SKM-1 (cell line): ENCODE results near the gene CACNA1C.

ENCODE experiments used
- DNase-seq: peaks from one replicate; lab custom pipeline; 2025; ENCODE audit not compliant: unreplicated experiment; lab: John Stamatoyannopoulos, UW

Gene CACNA1C

GRCh38 chr12:2052826-2053678, at the start of gene CACNA1C:
CACNA1C (plus strand) TSS chr12:2052987; CDS start chr12:2053563, 576 bp downstream.
- DNase-seq, result no peak

DNA sequence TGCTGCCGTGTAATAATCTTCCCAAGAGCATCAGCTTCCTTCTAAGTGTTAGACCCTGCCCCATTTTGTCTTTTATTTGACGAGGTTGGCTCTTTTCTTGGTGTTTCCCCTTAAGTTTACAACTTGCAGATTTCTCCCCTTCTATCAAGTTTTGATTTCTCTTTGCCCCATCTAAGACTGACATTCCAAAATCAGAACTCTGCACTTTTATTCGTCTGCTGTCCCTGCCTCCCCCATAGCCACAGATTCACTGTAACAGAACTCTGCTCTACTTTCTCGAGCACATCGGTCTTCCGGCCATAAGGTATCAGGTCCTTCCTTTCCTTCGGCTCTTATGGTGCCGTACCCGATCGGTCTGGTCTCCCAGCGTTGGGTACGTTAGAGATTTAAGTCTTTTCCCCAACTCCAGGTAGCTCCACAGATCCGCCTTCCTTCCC, 49.1 kb upstream of the CACNA1C start:
- no peak for DNase-seq

DNA sequence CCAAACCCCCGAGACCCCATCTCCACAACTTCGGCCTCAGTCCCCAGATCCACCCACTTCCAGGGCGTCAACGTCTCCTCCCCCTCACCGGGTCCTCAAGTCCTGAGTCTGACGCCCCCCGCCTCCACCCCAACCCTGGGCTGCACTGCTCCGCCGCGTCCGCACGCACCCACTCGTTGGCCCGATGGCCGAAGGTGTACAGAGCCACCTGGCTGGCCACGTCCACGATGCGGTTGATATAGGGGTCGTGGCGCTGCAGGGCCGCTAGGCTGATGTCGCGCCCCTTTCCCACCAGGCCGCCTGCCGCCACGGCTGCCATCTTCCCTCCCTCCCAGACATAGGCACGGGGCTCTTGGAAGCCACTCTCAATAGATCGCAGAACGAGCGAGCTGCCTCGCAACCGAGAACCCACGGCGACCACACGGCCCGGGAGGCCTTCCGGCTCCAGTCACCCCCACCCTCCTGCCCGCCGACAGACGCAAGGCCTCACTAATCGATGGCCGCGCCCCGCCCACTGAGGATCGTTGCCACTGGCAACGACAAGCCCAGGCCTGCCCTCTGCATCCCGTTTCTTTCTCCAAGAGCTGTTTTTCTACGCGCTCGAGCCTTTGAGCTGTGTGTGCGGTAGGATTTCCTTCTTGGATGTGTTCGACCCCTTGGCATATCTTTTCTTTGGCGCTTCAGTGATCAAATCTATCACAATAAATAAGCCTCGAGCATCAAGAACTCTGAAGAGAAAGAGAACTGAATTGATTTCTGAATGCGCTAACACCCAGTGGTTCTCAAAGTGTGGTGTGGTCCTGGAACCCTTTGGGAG, 48.5 kb upstream of the CACNA1C start, which contains the start of gene DCP1B:
Gene DCP1B, minus strand, starts transcription at position 345 of the 817 bp plus-strand sequence. Its CDS starts 26 bp downstream, at position 319.
- peak; percentile 38 for DNase-seq

GRCh38 chr12:2008677-2009076, 44.1 kb upstream of the CACNA1C start:
- no peak for DNase-seq

DNA sequence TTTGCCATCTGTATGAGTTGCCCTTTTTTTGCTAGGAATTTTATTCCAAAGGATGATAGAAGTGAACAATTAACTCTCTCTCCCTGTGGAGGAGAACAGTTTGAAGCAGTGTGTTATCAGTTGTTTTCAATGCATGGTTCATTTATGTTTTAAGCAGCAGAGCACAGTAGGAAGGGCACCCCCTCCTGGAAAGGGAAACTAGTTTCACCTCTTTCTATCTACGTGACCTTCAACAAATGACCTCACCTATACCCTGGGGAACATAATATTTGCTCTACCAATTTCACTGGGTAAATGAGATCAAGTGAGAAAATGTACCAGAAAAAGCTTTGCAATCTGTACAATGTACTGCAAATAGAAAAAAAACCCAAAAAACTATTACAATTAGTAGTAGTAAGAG, 43.2 kb upstream of the CACNA1C start:
- DNase-seq, result no peak

DNA sequence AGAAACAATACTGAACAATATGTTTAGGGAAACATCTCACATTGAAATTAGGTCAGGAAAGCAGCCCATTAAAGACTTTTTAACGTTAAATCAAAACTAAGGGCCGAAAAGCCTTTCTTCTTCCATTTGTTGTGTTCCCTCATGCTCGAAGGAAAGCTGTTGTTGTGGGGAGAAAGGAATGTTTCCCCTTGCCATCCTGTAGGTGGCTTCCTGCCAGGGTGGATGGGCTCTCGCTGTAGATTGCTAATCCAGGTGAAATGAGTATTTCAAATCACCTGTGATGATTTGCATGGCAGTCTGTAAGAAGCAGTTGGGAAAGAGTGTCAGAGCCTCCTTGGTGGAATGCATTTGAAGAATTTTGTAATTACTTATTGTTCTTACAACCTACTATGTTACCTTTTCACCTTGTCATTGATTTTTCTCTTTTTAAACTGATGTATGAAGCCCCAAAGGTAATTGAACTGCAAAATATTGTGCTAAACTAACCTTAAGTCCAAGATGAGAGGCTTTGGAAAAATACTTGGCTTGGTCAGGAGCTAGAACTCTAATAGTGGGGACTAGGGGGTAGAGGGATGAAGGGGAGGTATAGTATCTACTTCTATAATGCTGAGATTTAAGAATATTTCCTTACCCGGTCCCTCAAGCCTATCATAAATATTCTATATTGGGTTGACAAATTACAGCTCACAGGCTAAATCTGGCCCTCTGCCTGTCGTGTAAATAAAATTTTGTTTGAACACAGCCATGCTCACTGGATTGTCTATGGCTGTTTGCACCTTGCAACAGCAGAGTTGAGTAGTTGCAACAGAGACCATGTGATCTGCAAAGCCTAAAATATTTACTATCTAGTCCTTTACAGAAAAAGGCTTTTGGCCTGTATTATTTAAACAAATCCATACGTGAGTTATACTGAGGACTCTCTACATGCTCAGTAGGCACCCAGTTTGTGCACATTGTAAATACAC, 40.9 kb upstream of the CACNA1C start:
- DNase-seq, result no peak

- DNase-seq, result no peak
These were observed 39.7 kb upstream of the CACNA1C start for GRCh38 chr12:2013086-2013485.

GRCh38 chr12:2013527-2014223, 39.1 kb upstream of the CACNA1C start:
- no peak for DNase-seq

DNA sequence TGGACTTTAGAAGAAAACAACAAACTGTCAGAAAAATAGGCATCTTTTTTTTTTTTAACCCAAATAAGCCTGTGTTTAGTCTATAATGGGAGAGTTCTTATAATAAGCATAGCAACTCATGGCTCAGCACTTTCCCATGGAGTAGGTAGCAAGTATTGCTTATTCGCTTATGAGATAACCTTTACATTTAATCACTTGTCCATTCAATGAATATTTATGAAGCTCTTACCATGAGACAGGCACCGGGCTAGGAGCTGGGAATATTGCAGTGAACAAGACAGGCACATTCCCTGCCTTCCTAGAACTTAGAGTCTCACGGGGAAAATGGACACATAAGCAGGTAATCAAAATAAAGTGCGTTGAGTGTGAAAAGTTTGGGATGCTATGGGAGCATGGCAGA, 38.6 kb upstream of the CACNA1C start:
- no peak for DNase-seq

DNA sequence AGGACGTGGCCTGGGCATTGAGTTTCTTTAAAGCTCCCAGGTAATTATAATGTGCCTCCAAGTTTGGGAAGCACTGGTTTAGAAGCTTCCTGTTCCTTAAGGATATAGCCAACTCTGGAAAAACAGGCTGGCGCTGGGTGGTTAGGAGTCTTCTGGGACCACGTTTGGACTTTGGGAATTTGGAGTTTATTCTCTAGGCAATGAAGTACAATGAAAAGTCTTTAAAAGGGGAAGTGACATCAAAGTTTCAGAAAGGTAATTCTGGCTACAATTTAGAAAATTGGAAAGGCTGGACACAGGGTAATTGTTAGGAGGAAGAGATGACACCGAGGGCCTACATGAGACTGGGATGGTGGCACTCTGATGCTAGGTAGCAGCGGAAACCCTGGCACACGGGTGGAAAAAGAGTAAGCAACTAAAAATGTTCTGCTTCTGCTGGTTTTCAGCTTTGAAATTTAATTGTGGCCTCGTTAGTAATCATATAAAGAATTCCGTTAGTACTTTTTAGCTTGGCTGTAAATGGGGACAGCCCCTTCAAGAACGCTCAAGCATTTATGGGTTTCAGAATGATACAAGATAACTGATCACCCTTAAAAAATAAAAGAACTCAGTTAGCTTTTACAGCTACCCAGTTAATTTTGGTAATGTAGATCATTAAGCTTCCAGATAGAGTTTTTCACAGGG, 35.8 kb upstream of the CACNA1C start:
- no peak for DNase-seq

DNA sequence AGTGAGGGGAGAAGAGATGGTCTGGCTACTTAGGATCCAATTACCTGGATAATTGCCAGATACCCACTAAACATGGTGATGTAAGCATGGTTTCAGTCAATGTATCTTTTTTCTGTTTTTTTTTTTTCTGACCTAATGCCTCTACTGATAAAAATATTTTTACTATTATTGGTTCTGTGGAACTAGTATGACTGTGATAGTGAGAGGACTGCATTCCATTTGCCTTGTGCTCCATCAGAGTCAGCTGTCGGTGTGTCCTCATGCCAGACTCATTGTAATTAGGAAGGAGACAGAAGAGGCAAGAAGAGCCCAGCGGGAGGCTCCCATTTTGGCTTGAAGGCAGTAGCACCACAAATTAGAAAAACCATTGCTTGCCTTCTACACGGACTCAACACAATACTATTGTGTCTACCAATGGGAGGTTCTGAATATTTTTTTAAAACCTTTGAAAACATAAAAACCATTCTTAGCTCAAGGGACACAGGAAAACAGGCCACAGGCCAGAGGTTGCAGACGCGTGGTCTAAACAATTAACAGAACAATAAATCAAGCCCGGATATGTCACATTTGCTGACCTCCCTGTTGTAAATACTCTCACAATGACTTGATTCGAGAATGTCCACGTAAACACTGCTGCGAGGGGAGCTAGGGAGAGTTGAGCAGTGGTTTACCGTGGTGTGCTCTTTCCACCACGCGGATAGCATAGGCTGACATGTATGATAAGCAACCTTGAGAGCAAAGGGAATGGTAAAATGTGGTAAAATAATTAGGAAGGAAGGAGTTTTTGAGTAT, 35.0 kb upstream of the CACNA1C start:
- no peak for DNase-seq

DNA sequence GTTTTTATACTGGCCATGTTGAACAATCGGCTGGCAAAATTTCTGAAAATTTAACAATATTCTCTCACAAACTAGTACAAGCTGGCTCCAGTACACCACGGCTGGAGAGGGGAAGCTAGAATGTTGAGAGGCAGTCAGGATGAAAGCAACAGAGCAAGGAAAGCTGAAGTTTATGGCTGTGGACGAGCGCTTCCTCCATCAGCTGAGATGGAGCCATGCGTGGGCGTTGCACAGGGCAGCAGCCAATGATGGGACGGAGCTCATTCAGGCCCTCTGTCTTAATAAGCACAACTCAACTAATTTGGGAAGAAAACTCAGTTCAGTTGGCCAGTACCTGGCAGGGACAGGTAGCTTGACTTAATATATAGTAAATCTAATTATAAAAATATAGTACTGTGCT, 34.4 kb upstream of the CACNA1C start:
- no peak for DNase-seq

- DNase-seq, result no peak
These were observed 33.7 kb upstream of the CACNA1C start for GRCh38 chr12:2019126-2019525.

DNA sequence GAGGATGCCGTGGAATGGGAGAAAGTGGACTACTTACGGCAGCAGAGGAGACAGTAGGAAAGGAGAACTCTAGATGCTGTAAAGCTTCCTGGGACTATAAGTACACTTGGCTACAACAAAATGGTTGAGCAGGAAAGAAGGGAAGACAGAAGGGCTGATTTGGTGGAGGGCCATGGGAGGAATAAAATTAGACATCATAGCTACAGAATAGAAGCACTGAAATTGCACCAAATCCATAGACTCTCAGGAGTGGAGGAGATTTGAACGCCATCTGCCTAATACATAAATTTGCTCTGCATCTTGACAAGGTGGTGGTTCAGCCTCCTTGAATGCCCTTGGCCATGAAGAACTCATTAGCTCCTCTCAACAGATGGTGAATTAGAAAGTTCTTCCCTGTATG, 32.3 kb upstream of the CACNA1C start:
- DNase-seq, result no peak

DNA sequence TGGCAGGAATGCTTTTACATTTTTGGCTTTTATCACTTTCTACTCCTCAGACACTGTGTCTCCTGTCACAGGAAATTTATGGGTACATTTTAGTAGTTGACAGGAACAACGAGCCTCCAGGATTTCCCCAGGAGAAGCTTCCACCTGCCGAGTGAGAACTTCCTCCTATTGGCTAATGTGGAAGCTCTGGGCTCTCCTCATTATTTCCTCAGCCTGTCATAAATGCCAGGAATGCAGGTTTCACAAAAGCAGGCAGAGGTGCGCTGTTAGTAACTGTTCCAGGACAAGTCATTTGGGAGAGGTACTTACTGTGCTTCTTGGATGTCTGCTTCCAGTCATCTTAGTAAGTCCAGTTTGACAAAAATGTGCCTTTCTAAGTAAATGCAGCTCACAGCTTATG, 29.4 kb upstream of the CACNA1C start:
- no peak for DNase-seq

DNA sequence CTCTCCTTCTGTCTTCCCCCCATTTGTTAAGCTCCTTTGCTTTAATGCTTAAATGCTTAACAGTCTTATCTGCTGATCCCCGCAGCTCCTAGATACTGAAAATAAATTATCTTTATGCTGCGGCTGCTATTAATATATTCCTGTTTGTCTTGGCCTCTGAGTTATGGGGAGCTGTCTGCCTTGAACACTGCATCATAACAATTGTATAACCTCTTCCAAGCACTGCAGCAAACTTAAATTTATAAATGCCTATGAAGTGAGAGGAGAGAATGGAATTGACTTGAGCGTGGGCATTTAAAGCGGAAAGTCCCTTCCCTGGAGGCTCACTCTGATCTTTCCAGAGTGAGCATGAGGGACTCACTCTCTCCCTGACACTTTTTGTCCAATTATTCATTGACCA, 25.4 kb upstream of the CACNA1C start:
- no peak for DNase-seq

- no peak for DNase-seq
These were observed 22.9 kb upstream of the CACNA1C start for GRCh38 chr12:2029851-2030250.

DNA sequence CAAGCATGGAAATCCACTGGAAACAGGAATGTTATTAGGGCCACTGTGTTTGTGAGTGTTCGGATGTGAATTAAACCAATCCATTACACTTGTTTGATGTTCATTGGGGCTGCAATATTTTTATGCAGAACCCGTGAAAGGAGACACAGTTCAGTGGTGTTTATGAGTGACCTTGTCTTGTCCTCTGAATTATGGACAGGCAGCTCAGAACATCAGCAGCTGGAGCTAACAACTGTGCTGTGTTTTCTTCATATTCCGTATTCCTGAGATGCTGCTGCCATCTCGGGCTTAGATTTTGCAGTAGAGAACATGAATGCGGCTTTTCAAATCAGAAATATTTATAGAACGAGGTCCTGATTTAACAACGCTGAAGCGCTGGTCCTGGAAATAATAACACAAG, 20.3 kb upstream of the CACNA1C start:
- no peak for DNase-seq
